B cell (primary cell): ENCODE data around the gene TMEM208. TPM values are rescaled to one million over a fixed set of nuclear protein-coding genes. Genes with fewer than 3 reads are reported as not detected.

ENCODE experiments used
- ATAC-seq: fragments of 200-7000 bp; cut with Tn5 transposase; one replicate; pipeline ENCODE4 v1.10.0; 2021; ENCODE audit warnings: low read depth, mild to moderate bottlenecking, moderate number of reproducible peaks, moderate library complexity
- CTCF ChIA-PET: fragments of 350-600 bp; sonication (Branson Sonifier 250); formaldehyde crosslinking; loops from one replicate; lab custom pipeline; 2021; ENCODE audit warnings: antibody characterized with exemption, inconsistent platforms; lab: Charles Lee
- POLR2A ChIA-PET: fragments of 350-600 bp; sonication (Branson Sonifier 250); formaldehyde crosslinking; loops from one replicate; lab custom pipeline; 2021; ENCODE audit warnings: antibody characterized with exemption; lab: Charles Lee
- DNase-seq: peaks from one replicate; pipeline ENCODE4 v3.0.0; 2013
- H2AFZ ChIP-seq: 2 replicates; pipeline ENCODE4 v1.6.1; 2012; ENCODE audit warnings: mild to moderate bottlenecking, low read depth, low read length; ENCODE audit not compliant: insufficient read depth, poor library complexity, severe bottlenecking
- H3K27ac ChIP-seq, 2 donors: 1 replicate in 1 of 2; 2 replicates in 1 of 2; pipeline ENCODE4 v1.5.1; 2012 to 2013; ENCODE audit warnings: low read length in 2 of 2, mild to moderate bottlenecking in 2 of 2, moderate library complexity in 1 of 2
- H3K27me3 ChIP-seq, 4 experiments: fragments of 200-600 bp in 1 of 4; sonication (generic) in 1 of 4; replicated peaks in 1 of 4; 1 replicate in 2 of 4; 2 replicates in 2 of 4; pipeline versions ENCODE4 v1.6.1 to v1.7.0; 2013 to 2016; ENCODE audit warnings: low read length in 3 of 4, mild to moderate bottlenecking in 2 of 4, mixed read lengths in 1 of 4, moderate library complexity in 1 of 4; ENCODE audit not compliant: insufficient read depth in 4 of 4, control insufficient read depth in 3 of 4; ENCODE audit errors: control extremely low read depth in 1 of 4
- H3K36me3 ChIP-seq, 2 experiments: replicated peaks in 1 of 2; 1 replicate in 1 of 2; 2 replicates in 1 of 2; pipeline versions ENCODE4 v1.6.1 to v1.7.1; 2013; ENCODE audit warnings: low read length in 1 of 2; ENCODE audit not compliant: insufficient read depth in 2 of 2, control insufficient read depth in 1 of 2; ENCODE audit errors: control extremely low read depth in 1 of 2, extremely low read depth in 1 of 2
- H3K4me1 ChIP-seq, 2 donors: fragments of 200-600 bp in 1 of 2; sonication (generic) in 1 of 2; 1 replicate in 1 of 2; 2 replicates in 1 of 2; pipeline versions ENCODE4 v1.5.1 to v1.6.1; 2013 to 2017; ENCODE audit warnings: low read length in 2 of 2; ENCODE audit not compliant: control insufficient read depth in 2 of 2, insufficient read depth in 2 of 2
- H3K4me2 ChIP-seq: replicated peaks from 2 replicates; pipeline ENCODE3; 2012; ENCODE audit warnings: mild to moderate bottlenecking, low read depth, low read length; ENCODE audit not compliant: poor library complexity, severe bottlenecking
- H3K4me3 ChIP-seq, 5 experiments: fragments of 200-600 bp in 1 of 5; sonication (generic) in 1 of 5; 1 replicate in 3 of 5; 2 replicates in 2 of 5; pipeline versions ENCODE4 v1.5.1 to v1.7.0; 2011 to 2016; ENCODE audit warnings: low read length in 4 of 5, mild to moderate bottlenecking in 4 of 5, low read depth in 2 of 5, control low read depth in 1 of 5, moderate library complexity in 1 of 5; ENCODE audit not compliant: insufficient read depth in 1 of 5; ENCODE audit errors: control extremely low read depth in 1 of 5, extremely low read depth in 1 of 5
- H3K79me2 ChIP-seq: fragments of 200-600 bp; sonication (generic); one replicate; pipeline ENCODE4 v1.6.0; 2016; ENCODE audit warnings: low read length; ENCODE audit not compliant: control insufficient read depth, insufficient read depth
- H3K9ac ChIP-seq: fragments of 200-600 bp; sonication (generic); 2 replicates; pipeline ENCODE4 v1.6.1; 2017; ENCODE audit warnings: mild to moderate bottlenecking, low read length, moderate library complexity
- H3K9me3 ChIP-seq, 3 donors: one replicate each; pipeline versions ENCODE4 v1.6.1 to v1.7.1; 2013; ENCODE audit warnings: low read length in 2 of 3; ENCODE audit not compliant: control insufficient read depth in 2 of 3, insufficient read depth in 1 of 3; ENCODE audit errors: control extremely low read depth in 1 of 3
- H4K20me1 ChIP-seq: 2 replicates; pipeline ENCODE4 v1.6.0; 2012; ENCODE audit warnings: mild to moderate bottlenecking, low read length; ENCODE audit not compliant: insufficient read depth, control insufficient read depth, poor library complexity, severe bottlenecking
- H3K27ac Mint-ChIP-seq: one replicate; pipeline ENCODE4 v1.8.0; 2021; ENCODE audit warnings: mixed read lengths
- H3K27me3 Mint-ChIP-seq: one replicate; pipeline ENCODE4 v1.8.0; 2021; ENCODE audit warnings: mixed read lengths
- H3K4me1 Mint-ChIP-seq: one replicate; pipeline ENCODE4 v1.8.0; 2021; ENCODE audit warnings: mixed read lengths
- H3K4me3 Mint-ChIP-seq: one replicate; pipeline ENCODE4 v1.8.0; 2021; ENCODE audit warnings: mixed read lengths
- H3K9me3 Mint-ChIP-seq: one replicate; pipeline ENCODE4 v1.8.0; 2022; ENCODE audit warnings: mixed read lengths; ENCODE audit not compliant: insufficient read depth
- CTCF ChIP-seq: fragments of 200-600 bp; IDR thresholded peaks from one replicate; pipeline ENCODE4 v1.8.0; 2022; ENCODE audit warnings: antibody characterized with exemption, mild to moderate bottlenecking
- EZH2 ChIP-seq: IDR thresholded peaks from 2 replicates; pipeline ENCODE4 v1.6.1; 2012; ENCODE audit warnings: borderline replicate concordance, low read depth, mild to moderate bottlenecking, moderate library complexity, low read length; ENCODE audit not compliant: insufficient read depth, poor library complexity, severe bottlenecking
- WGBS: methylation state at CpG from one replicate; pipeline ENCODE4 v1.1.5; 2013; ENCODE audit warnings: missing lambda C conversion rate; ENCODE audit not compliant: insufficient coverage; 5-methylcytosine and 5-hydroxymethylcytosine counted together
- intact Hi-C: fragments of 100-400 bp; cut with micrococcal nuclease; formaldehyde crosslinking; loops from one replicate; pipeline ENCODE4 v1.10.0; 2022
- polyA plus RNA-seq: library from polyadenylated mRNA; depleted of rRNA; stranded (reverse); fragments of >200 nt; gene quantifications from 2 replicates; pipeline ENCODE4 v1.2.3, GENCODE V29; 2012
- total RNA-seq, 2 donors: library from RNA; stranded (reverse); fragments of 120-200 nt in 1 of 2; gene quantifications; 1 replicate in 1 of 2; 2 replicates in 1 of 2; pipeline versions ENCODE4 v1.2.3 to v1.2.4, GENCODE V29; 2013 to 2022

The TMEM208 gene
- total and polyA plus RNA-seq, 2 donors (not counting 1 experiment from before 2014, with no cell fraction given), result 36.1 to 40.4 TPM

GRCh38 chr16:67207249-67208091 lies 19.5 kb upstream of the TMEM208 start:
- Histone ChIP-seq H3K27me3 (no peaks in the 10 kb centered on the region), H3K27ac (no peak overlapping the region), H3K4me1 (no peaks in the 10 kb centered on the region), H3K9me3 (no peaks in the 10 kb centered on the region), H3K4me2 (no peak overlapping the region), H3K36me3 (peaks cover 0 to 11% of the 10 kb centered on the region in 2 experiments), H3K79me2 (no peaks in the 10 kb centered on the region), H4K20me1 (no peaks in the 10 kb centered on the region), H3K9ac (no peak overlapping the region), H3K4me3 (no peak overlapping the region), H2AFZ (no peak overlapping the region)
- no peak for ATAC-seq
- POLR2A ChIA-PET, result no interaction called here
- DNase-seq, result no peak
- CTCF ChIA-PET, result interaction anchor here (1.2 kb wide), 1 partner anchor 10 kb away, joined by 3 read pairs; no protein-coding TSS in a partner anchor
- intact Hi-C loops, result no loop called here
- WGBS, result 95% methylated on average over 21 of the region's 21 CpGs
- Mint-ChIP-seq H3K4me3 (no peak overlapping the region), H3K4me1 (no peaks in the 10 kb centered on the region), H3K9me3 (no peaks in the 10 kb centered on the region), H3K27ac (no peak overlapping the region), H3K27me3 (no peaks in the 10 kb centered on the region)
- TF ChIP-seq CTCF, result no peak
- TF ChIP-seq EZH2, result no peak
